Loucy (cell line): ENCODE data around the gene MIF4GD.

Experiments used
- H2AFZ ChIP-seq: fragments of 200-600 bp; sonication (generic); 2 replicates; pipeline ENCODE4 v1.6.0; 2016; ENCODE audit warnings: antibody characterized with exemption, mild to moderate bottlenecking, low read length, moderate library complexity
- H3F3A ChIP-seq: fragments of 200-600 bp; 2 replicates; pipeline ENCODE4 v1.6.0; 2016; ENCODE audit warnings: antibody characterized with exemption, low read depth, mild to moderate bottlenecking
- H3K27me3 ChIP-seq: fragments of 200-600 bp; sonication (generic); 2 replicates; pipeline ENCODE4 v1.6.1; 2014; ENCODE audit warnings: low read length, mild to moderate bottlenecking; ENCODE audit not compliant: insufficient read depth, poor library complexity, severe bottlenecking
- H3K36me3 ChIP-seq: fragments of 200-600 bp; sonication (generic); 2 replicates; pipeline ENCODE4 v1.6.1; 2016; ENCODE audit warnings: low read length; ENCODE audit not compliant: insufficient read depth
- H3K4me1 ChIP-seq: fragments of 200-600 bp; sonication (generic); 2 replicates; pipeline ENCODE4 v1.5.1; 2014; ENCODE audit warnings: low read length, mild to moderate bottlenecking; ENCODE audit not compliant: insufficient read depth, poor library complexity, severe bottlenecking
- H3K4me2 ChIP-seq: fragments of 200-600 bp; sonication (generic); 2 replicates; pipeline ENCODE4 v1.6.0; 2014; ENCODE audit warnings: antibody characterized with exemption, low read length, low read depth, mild to moderate bottlenecking; ENCODE audit not compliant: poor library complexity, severe bottlenecking
- H3K4me3 ChIP-seq: fragments of 200-600 bp; sonication (generic); 2 replicates; pipeline ENCODE4 v1.5.1; 2014; ENCODE audit warnings: low read length, mild to moderate bottlenecking, mixed read lengths; ENCODE audit not compliant: poor library complexity, severe bottlenecking
- H3K79me2 ChIP-seq: fragments of 200-600 bp; sonication (generic); 2 replicates; pipeline ENCODE4 v1.6.1; 2014; ENCODE audit warnings: low read length; ENCODE audit not compliant: insufficient read depth
- H3K9ac ChIP-seq: fragments of 200-600 bp; sonication (generic); 2 replicates; pipeline ENCODE4 v1.6.0; 2014; ENCODE audit warnings: mild to moderate bottlenecking, low read depth, low read length, moderate library complexity; ENCODE audit not compliant: poor library complexity, severe bottlenecking
- H3K9me2 ChIP-seq: fragments of 200-600 bp; sonication (generic); replicated peaks from 2 replicates; pipeline ENCODE4 v1.6.1; 2016; ENCODE audit warnings: low read depth, low read length, mixed read lengths
- H3K9me3 ChIP-seq: fragments of 200-600 bp; sonication (generic); 2 replicates; pipeline ENCODE4 v1.6.1; 2014; ENCODE audit warnings: mild to moderate bottlenecking, antibody characterized with exemption, low read length, low read depth; ENCODE audit not compliant: insufficient read depth
- H4K20me1 ChIP-seq: fragments of 200-600 bp; sonication (generic); 2 replicates; pipeline ENCODE4 v1.6.0; 2014; ENCODE audit warnings: antibody characterized with exemption, low read length, mild to moderate bottlenecking; ENCODE audit not compliant: insufficient read depth, poor library complexity, severe bottlenecking
- EZH2phosphoT487 ChIP-seq: fragments of 200-600 bp; IDR thresholded peaks from 2 replicates; pipeline ENCODE4 v1.6.1; 2018; ENCODE audit warnings: antibody characterized with exemption, mild to moderate bottlenecking, moderate library complexity, borderline replicate concordance
- TF ChIP-seq, protein P1 (sequence below): fragments of 200-600 bp; sonication (generic); conservative IDR thresholded peaks from 2 replicates; pipeline ENCODE4 v1.5.1; 2014; ENCODE audit warnings: mild to moderate bottlenecking, antibody characterized with exemption, low read length

Gene MIF4GD

DNA sequence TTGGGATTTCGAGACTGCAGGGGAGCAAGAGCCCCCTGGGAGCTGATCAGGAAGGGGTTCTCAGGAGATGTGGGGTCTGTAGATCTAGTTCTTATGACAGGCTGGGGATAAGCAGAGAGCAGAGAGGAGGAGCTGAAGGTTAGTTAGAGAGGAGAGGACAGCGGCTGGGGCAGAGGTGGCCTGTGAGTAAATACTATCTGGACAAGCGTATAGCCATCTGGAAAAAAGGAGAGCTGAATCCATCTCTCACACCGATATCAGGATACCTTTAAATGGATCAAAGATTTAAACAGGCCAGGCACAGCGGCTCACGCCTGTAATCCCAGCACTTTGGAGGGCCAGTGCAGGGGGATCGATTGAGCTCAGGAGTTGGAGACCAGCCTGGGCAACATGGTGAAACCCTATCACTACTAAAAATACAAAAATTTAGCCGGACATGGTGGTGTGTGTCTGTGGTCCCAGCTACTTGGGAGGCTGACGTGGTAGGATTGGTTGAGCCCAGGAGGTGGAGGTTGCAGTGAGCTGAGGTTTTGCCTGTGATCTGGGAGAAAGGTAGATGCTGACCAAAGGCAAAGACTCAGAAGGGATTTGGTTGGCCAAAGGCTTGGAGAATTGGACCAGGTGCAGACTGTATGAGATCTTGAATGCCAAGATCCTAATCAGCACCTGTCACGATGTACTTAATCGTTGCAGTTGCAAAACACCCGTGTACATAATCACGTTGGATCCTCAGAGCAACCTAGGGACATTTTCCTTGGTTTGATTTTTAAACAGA, 37.1 kb upstream of the MIF4GD start:
- no peaks in the 10 kb centered on the region for H3K4me1 ChIP-seq
- no peak overlapping the region for H2AFZ ChIP-seq
- no peak overlapping the region for H3K9ac ChIP-seq
- H3K4me3 ChIP-seq, result no peak overlapping the region
- H3K4me2 ChIP-seq, result no peak overlapping the region
- H3K27me3 ChIP-seq, result no peaks in the 10 kb centered on the region
- TF ChIP-seq EZH2phosphoT487, result no peak
- TF ChIP-seq, protein P1, sequence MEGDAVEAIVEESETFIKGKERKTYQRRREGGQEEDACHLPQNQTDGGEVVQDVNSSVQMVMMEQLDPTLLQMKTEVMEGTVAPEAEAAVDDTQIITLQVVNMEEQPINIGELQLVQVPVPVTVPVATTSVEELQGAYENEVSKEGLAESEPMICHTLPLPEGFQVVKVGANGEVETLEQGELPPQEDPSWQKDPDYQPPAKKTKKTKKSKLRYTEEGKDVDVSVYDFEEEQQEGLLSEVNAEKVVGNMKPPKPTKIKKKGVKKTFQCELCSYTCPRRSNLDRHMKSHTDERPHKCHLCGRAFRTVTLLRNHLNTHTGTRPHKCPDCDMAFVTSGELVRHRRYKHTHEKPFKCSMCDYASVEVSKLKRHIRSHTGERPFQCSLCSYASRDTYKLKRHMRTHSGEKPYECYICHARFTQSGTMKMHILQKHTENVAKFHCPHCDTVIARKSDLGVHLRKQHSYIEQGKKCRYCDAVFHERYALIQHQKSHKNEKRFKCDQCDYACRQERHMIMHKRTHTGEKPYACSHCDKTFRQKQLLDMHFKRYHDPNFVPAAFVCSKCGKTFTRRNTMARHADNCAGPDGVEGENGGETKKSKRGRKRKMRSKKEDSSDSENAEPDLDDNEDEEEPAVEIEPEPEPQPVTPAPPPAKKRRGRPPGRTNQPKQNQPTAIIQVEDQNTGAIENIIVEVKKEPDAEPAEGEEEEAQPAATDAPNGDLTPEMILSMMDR, result no peak
- H3K79me2 ChIP-seq, result no peaks in the 10 kb centered on the region
- no peaks in the 10 kb centered on the region for H3K9me2 ChIP-seq
- no peaks in the 10 kb centered on the region for H3F3A ChIP-seq
- no peaks in the 10 kb centered on the region for H4K20me1 ChIP-seq
- no peaks in the 10 kb centered on the region for H3K9me3 ChIP-seq
- no peaks in the 10 kb centered on the region for H3K36me3 ChIP-seq

DNA sequence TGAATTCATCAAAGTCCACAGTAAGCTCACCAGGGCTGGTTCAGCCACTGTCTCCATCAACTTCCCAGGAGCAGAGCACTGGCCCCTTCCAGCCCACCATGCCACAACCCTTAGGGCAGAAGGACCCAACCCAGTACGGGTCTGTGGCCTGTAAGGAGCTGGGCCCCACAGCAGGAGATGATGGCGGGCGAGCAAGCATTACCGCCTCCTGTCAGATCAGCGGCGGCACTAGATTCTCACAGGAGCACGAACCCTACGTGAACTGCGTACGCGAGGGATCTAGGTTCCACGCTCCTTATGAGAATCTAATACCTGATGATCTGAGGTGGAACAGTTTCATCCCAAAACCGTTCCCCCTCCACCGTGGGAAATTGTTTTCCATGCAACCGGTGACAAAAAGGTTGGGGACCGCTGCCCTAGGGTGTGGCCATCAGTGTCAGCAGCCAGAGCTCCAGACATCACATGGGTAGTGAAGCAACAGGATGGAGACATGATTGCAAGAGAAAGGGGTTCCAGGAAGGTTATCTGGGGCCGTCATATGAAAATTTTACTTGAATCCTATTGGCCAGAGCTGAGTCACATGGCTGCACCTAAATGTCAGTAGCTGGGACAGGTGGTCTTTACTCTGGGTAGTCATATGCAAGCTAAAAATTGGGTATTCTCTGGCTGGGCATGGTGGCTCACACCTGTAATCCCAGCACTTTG, 30.6 kb upstream of the MIF4GD start:
- no peak for TF ChIP-seq EZH2phosphoT487
- TF ChIP-seq, protein P1, result no peak
- no peak overlapping the region for H3K4me3 ChIP-seq
- H3K27me3 ChIP-seq, result no peaks in the 10 kb centered on the region
- no peaks in the 10 kb centered on the region for H3K36me3 ChIP-seq
- no peaks in the 10 kb centered on the region for H3K4me1 ChIP-seq
- no peak overlapping the region for H2AFZ ChIP-seq
- no peak overlapping the region for H3K4me2 ChIP-seq
- H3K9me2 ChIP-seq, result no peaks in the 10 kb centered on the region
- H3K79me2 ChIP-seq, result no peaks in the 10 kb centered on the region
- H3F3A ChIP-seq, result no peaks in the 10 kb centered on the region
- no peak overlapping the region for H3K9ac ChIP-seq
- H4K20me1 ChIP-seq, result no peaks in the 10 kb centered on the region
- no peaks in the 10 kb centered on the region for H3K9me3 ChIP-seq

DNA sequence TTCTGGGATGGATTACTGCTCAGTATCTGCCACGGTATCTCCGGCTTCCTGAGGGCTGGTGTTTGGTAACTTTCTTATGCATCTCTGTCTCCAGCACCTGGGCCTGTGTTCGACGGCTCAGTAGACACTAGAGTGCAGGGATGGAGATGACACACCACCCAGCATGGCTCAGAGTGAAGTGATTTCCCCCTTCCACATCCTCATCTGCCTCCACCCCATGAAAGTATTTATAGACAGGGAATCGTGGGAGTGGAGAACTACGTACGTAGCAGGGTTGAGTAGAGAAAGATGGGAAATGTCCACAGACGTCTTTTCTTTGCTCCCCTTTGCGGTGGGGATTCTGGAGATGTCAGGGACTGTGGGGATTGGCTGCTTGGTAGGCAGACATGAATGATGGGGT, 30.0 kb upstream of the MIF4GD start:
- no peak overlapping the region for H3K4me3 ChIP-seq
- no peak overlapping the region for H3K9ac ChIP-seq
- no peak overlapping the region for H3K4me2 ChIP-seq
- no peaks in the 10 kb centered on the region for H3K36me3 ChIP-seq
- TF ChIP-seq, protein P1, result no peak
- no peak for TF ChIP-seq EZH2phosphoT487
- H3F3A ChIP-seq, result no peaks in the 10 kb centered on the region
- H3K4me1 ChIP-seq, result no peaks in the 10 kb centered on the region
- H3K9me2 ChIP-seq, result no peaks in the 10 kb centered on the region
- H3K79me2 ChIP-seq, result no peaks in the 10 kb centered on the region
- no peaks in the 10 kb centered on the region for H3K9me3 ChIP-seq
- H2AFZ ChIP-seq, result no peak overlapping the region
- H3K27me3 ChIP-seq, result no peaks in the 10 kb centered on the region
- H4K20me1 ChIP-seq, result no peaks in the 10 kb centered on the region
